Stimulated activated CD8-positive, alpha-beta memory T cell treated with anti-CD3 and anti-CD28 coated beads, Interleukin-2, amount 100 ng/mL, for 1 hour (primary cell): Measurements from ENCODE around the gene MYOD1.

ENCODE experiments used
- DNase-seq, 2 donors: peaks; one replicate each; pipeline ENCODE4 v3.0.0-alpha.2; 2020; ENCODE audit warnings: low read depth in 2 of 2

Gene MYOD1

DNA sequence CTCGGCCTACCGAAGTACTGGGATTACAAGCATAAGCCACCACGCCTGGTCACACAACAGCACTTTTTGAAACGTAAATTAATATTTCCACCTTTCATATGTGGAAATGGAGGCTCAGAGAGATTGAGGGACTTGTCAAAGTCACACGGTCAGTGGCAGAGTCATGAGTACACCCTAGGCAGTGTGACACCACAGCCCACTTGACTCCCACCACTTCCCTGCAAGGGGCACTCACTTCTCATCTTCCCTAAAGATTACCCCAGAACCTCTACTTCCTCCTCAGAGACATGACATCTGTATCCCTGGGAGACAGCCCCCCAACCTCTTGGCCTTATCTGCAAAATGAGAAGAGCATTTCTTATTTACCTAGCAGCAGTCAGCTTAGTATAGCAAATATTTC, 16.5 kb upstream of the MYOD1 start:
- no peak for DNase-seq

DNA sequence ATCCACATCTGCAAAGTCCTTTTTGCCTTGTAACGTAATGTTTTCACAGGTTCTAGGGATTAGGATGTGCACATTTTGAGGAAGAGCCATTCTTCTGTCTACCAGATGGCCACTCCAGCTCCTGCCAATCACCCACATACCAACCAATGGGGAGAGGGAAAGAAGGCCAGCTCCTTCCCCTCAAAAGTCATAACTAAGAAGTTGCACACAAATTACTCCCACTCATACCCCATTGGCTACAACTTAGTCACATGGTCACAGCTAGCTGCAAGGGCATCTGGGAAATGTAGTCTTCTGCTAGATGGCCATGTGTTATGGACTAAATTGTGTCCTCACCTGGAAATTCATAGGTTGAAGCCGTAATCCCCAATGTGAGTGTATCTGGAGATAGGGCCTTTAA, 15.4 kb upstream of the MYOD1 start:
- no peak for DNase-seq

DNA sequence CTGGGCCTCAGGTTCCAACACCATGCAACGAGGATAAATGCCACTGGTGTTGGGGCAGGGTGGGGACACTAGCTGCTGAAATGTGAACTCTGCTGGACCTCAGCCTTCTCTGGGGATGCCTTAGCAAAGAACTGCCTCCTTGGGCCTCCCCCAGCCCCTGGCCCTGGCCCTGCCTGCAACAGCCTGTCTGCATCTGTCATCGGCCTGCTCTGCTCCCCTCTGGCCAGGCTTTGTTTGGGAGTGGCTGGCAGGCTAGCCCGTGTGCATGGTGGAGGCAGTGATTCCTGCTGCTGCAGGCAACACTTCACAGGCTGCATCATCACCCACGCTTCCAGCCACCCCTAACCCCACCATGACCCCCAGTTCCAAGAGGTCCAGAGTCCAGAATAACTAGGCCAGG, 11.5 kb upstream of the MYOD1 start:
- DNase-seq = no peak

DNA sequence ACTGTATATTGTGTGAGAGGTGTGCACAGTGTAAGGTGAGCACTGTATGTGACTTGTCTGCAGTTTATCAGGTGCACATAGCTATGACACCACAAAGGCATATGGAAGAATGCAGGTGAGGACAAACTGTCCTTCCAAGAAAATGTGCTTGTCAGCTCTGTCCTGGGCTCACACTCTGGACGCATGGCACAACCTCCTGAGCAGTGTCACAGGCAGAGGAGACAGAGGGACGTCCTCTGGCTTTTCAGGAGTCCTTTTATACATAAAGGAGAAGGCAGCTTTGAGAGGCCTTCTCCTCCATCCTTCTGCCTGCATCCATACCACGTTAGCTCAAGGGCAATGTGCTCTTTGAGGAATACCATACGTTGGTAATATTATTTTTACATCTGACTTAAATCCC, 7.5 kb upstream of the MYOD1 start:
- no peak for DNase-seq

DNA sequence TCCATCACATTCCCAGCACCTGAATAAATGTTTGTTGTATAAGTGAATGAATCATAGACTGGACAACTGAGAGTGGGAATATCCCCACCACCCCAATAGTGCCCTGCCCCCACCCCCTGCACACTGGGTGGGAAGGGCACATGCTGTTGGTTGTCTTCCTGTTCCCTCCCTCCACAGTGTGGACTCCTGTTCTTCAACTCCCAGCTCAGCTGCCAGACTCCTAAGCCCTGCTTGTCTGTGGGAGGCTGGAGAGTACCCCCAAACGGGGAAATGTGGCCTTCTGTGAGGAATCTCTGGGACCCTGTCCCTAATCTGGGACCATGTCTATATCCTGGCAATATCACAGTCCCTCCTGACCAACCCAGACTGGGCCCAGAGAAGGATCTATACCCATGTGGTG, 5.5 kb upstream of the MYOD1 start:
- DNase-seq = no peak

DNA sequence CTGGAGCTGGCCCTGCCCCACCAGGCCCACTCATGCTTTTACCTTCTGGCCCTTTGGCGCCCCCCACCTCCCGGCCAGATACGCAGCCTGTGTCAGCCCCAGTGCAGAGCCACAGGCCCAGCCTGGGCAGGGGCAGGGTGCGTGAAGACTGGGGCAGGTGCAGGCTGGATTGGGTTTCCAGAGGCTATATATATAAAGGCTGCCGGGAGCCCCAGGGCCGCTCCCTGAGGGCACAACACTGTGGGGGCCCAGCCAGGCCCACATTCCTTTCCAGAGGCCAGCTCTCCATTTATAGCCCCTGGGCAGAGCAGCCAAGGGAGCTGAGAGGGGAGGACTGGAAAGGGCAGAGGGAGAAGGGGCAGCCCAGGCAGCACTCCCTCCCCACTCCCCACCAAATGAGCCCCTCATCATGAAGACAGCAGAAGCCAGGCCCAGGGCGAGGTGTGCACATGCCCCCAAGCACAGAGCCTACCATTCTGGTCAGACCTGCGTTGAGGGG, 5.0 kb upstream of the MYOD1 start:
- DNase-seq = no peak

DNA sequence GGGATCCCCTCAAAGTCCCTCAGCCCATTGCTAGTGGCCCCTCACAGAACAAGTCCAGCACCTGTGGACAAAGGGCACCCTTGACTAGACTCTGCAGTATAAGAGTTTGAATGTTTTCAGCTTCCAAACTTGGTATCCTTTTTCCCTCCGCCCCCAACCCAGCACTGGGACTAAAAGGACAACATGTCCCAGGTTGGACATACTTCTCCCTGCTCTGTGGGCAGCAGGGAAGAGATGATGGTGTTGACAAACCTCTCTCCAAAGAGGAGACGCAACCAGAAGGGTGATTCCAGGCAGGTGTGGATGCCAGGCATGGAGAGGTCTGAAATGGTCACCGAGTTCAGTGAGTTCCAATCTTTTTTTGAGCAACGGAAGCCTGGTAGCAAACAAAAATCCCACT, 4.5 kb upstream of the MYOD1 start:
- DNase-seq = no peak

DNA sequence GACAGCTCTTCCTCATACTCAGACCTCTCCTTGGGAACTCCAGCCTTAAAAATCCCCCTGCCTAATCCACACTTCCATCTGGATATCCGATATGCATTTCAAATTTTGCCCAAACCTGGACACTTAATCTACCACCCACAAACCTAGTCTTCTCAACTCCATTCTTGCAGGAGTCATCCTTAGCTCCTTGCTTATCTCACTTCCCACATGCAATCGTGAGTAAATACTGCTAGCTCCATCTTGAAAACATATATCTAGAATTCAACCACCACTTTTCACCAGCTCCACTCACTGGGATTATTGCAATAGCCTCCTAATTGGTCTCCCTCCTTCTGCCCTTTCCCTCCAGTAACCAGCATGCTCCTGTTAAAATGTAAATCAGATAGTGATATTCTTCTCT, 2.6 kb upstream of the MYOD1 start:
- DNase-seq = no peak

DNA sequence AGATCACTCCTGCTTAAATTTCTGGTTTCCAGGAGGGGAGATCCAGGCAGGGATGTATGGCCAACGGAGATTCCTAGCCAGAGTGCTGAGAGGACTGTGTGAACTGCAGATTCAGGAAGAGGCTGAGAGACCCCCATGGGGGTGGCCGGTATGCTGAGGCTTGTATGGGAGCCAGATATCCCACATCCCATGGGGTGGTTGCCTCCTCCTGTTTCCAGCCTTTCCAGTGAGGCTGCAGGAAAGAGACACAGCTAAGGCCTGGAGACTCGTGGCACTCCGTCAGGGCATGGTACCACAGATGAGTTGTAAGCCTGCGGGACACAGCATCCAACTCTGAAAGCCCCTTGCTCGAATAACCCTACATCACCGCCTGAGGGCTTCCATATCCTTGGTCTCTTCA, 1.4 kb upstream of the MYOD1 start:
- no peak for DNase-seq

DNA sequence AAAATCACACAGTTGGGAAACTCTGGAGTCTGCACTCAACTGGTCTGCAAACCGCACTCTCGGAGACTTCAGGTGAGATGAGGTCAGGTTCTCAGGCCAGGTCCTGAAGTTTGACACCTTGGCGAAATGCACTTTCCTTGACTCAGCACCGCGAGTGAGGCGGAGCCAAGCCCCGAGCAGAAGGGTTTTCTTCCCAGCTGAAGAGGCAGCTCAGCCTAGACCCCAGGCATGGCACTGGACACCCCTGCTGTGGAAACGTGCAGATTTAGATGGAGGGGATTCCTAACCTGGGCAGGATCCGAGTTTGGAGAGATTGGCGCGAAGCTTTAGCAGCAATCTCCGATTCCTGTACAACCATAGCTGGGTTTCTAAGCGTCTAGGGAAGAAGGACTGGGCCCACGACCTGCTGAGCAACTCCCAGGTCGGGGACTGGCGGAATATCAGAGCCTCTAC, 835 bp upstream of the MYOD1 start:
- DNase-seq = no peak

DNA sequence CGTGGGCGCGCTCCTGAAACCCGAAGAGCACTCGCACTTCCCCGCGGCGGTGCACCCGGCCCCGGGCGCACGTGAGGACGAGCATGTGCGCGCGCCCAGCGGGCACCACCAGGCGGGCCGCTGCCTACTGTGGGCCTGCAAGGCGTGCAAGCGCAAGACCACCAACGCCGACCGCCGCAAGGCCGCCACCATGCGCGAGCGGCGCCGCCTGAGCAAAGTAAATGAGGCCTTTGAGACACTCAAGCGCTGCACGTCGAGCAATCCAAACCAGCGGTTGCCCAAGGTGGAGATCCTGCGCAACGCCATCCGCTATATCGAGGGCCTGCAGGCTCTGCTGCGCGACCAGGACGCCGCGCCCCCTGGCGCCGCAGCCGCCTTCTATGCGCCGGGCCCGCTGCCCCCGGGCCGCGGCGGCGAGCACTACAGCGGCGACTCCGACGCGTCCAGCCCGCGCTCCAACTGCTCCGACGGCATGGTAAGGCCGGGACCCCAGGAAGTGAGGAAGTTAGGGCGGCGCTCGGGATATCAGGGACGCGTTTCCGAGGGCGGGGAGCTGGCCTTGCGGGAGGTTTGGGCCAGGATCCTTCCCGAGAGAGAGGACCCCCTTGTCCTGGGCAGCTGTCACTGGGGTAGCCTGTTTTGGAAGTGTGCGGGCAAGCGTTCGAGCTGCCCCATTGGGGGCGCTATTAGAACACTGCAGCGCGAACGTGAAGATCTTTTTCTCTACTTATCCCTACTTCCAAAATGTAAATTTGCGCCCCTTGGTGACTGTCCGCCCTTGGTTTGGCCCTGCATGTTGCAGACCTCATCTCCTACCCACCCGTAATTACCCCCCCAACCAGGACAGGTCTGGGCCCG, 796 bp downstream of the MYOD1 start:
- no peak for DNase-seq

DNA sequence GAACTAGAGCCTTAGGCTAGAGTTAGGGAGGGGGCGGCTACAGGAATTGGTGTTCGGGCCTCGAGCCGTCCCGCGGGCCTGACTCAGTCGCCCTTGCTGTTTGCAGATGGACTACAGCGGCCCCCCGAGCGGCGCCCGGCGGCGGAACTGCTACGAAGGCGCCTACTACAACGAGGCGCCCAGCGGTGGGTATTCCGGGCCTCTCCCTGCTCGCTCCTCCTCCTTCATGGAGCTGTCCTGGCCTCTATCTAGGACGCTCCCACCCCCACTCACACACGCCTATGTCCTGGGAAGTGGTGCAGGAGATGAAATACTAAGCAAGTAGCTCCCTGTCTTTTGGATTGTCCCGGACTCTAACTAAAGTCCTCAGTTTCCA, 1.4 kb downstream of the MYOD1 start:
- DNase-seq = no peak

DNA sequence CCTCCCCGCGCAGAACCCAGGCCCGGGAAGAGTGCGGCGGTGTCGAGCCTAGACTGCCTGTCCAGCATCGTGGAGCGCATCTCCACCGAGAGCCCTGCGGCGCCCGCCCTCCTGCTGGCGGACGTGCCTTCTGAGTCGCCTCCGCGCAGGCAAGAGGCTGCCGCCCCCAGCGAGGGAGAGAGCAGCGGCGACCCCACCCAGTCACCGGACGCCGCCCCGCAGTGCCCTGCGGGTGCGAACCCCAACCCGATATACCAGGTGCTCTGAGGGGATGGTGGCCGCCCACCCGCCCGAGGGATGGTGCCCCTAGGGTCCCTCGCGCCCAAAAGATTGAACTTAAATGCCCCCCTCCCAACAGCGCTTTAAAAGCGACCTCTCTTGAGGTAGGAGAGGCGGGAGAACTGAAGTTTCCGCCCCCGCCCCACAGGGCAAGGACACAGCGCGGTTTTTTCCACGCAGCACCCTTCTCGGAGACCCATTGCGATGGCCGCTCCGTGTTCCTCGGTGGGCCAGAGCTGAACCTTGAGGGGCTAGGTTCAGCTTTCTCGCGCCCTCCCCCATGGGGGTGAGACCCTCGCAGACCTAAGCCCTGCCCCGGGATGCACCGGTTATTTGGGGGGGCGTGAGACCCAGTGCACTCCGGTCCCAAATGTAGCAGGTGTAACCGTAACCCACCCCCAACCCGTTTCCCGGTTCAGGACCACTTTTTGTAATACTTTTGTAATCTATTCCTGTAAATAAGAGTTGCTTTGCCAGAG, 2.0 kb downstream of the MYOD1 start:
- no peak for DNase-seq

DNA sequence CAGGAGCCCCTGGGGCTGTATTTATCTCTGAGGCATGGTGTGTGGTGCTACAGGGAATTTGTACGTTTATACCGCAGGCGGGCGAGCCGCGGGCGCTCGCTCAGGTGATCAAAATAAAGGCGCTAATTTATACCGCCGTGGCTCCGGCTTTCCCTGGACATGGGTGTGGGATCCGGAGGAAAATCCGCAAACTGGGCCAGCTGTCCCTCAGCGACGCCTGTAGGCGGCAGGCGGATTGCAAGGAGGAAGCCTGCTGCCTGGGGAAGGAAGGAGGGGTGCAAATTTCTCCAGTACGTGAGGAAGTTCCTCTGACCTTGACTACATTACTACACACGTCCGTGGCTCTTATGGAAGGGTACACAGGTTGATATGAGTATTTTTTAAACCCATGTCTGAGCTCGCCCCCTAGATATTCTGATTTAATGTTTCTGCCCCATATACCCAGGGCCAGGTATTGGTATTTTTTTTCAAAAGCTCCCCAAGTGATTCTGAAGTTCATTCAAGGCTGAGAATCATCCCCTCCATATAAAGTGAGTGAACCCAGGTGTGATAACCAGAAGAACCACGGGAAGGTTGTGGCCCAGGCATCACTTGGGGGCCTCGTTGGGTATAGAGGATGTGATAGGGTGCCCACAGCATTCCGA, 2.8 kb downstream of the MYOD1 start:
- no peak for DNase-seq

DNA sequence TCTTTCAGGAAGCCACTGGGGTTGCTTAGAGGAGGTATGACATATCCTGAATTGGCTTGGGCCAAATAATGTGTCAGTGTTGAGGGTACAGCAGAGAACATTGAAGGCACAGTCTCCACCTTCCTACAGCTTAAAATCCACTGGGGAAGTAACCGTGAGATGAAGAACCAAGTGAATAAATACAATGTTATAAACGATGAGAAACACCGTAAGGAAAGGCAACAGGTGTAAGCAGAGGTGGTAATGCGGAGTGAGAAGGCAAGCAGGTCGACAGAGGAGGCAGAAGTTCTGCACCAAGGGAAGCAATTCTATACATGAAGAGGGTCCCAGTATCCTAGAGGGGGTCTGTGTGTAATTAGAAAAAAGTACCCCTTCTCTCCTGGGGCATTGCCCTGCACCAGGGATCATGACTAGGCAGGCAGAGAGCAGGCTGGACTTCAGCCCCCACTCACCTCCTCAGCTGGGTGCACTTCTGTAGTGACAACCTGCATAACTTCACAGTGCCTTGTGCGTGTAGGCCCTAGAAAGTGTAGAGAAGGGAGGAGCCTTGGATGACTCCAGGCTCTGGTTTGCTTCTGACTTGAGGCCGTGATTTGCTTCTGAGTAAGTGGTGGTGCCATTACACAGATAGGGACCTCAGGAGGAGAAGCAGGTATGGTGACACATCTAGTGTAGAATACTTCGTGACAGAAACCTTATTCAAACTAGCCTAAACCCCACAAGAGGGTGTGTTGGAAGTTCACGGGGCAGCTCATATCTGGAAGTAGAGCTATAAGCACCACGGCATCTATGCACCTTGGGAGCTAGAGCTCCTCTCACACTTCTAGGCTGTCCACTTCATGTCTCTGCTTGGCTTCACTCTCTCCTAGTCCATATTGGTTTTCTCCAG, 4.9 kb downstream of the MYOD1 start:
- no peak for DNase-seq

DNA sequence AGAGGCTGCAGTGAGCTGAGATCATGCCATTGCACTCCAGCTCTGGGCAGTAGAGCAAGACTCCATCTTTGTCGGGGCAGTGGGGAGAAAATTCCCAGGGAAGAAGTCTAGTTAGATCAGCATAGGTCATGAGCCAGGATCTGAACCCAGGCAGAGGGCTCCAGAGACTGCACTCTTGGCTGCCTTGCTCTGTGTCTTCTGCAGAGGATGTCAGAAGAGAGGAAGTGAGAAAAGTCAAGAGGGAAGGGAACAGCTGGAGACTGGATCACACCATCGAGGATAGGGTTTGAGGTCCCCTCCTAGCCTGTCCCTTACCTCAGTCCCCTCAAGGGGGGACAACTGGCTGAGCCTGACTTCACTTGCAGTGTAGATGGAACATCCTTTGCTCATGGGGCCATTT, 5.8 kb downstream of the MYOD1 start:
- DNase-seq = no peak

DNA sequence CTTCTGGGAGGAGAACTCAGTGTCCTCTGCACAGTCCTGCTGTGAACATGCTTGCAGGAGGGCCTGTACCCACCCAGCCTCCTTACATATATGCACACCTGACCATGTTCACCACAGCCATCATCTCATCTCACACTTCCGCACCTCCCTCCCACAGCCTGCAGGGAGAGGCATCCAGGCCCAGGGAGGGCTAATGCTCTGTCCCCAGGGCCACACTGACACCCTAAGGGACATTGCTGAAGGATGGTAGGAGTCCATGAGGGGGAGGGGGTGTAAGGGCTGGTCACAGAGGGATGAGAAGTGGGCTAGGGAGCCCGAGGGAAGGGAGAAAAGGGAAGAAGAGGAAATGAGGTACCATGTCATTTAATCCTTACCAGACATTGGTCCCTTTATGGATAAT, 10.8 kb downstream of the MYOD1 start:
- no peak for DNase-seq

DNA sequence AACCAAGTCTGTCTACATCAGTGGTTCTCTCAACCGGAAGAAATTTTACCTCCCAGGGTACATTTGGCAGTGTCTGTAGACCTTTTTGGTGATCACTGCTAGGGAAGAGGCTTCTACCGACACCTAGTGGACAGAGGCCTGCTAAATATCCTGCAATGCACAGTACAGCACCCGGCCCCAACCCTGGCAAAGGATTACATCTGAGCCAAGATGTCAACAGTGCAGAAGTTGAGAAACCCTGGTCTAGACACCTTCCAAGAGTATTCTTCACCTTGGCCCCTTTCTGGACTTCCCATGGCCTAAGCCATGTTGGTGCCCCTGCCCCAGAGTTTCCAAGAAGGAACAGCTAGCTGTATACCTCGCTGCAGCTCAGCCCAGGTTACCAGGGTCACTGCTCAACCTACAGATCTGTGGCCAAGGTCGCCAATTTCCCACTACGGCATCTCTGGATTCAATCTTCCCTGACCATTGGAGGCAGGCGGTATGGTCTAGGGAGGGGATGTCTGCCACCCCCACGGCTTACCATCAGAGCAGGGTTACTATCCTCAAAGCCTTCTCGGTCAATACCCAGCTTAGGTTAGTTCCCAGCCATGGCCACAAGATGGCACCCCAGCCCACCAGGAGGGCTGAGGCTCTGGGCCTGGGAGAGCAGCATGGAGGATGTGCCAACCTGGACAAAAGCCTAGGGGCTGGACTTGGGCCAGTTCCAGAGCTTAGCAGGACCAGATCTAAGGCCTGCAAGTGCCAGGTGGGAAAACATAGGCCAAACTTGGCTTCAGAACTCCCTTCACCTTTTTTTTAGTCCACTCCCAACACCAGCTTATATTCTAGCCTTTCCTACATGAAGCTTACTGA, 11.5 kb downstream of the MYOD1 start:
- DNase-seq = peak; percentile 10 to 16

DNA sequence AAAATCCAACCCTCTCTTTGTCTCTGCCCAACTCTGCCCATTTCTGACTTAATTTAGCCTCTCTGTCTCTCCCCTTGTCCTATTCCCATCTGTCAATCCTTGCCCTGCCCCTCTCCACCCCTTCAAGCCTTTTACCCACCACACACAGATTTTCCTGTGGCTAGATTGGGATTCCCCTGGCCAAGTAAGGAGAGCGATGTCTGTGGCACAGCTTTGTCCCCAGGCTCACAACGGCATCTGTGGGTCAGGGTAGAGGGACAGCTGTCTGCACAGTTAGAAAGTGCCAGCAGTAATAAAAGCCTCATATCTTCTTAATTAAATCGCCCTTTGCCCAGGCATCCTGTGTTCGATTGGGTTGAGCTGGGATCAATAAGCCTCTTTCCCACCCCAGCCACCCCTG, 13.9 kb downstream of the MYOD1 start:
- no peak for DNase-seq

DNA sequence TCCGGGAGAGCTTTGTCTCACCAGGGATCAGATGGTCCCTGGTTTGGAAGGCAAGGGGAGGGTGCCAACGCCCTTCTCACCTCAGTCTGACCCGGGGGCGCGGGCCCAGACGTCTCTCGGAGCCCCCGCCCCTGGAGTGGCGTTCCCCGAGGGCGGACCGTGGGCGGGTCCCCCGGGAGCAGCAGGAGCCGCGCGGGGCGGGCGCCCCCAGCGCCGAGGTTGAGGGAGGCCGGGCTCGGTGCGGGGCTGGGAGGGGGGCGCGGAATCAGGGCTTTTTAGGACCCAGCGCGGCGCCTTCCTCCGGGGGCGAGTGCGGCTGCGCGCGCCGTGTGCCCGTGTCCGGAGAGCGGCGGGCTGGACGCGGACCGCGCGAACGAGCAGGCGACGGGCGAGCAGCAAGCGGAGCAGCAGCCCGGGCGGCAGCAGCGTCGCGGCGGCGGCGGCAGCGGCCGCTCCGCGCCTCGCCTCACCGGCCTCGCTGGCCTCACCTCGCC, 15.1 kb downstream of the MYOD1 start, which contains the start of gene KCNC1:
Gene KCNC1 (plus strand): TSS at position 364 of the 494 bp plus-strand sequence. CDS start 1,222 bp downstream, outside the sequence.
- no peak for DNase-seq
